WTC11 (cell line): ENCODE data around the gene SERGEF. TPM values are rescaled to one million over a fixed set of nuclear protein-coding genes. Genes with fewer than 3 reads are reported as not detected.

Experiments used
- ATAC-seq: fragments of 200-7000 bp; cut with Tn5 transposase; 2 replicates; pipeline ENCODE4 v1.10.0; 2021; ENCODE audit warnings: mild to moderate bottlenecking, moderate library complexity
- CTCF ChIA-PET: fragments of 300-600 bp; sonication (Branson Sonifier 250); formaldehyde crosslinking; loops from one replicate; lab custom pipeline; 2021; ENCODE audit warnings: antibody characterized with exemption; lab: Charles Lee
- POLR2A ChIA-PET: fragments of 350-600 bp; sonication (Branson Sonifier 250); formaldehyde crosslinking; loops from one replicate; lab custom pipeline; 2021; ENCODE audit warnings: antibody characterized with exemption; lab: Charles Lee
- DNase-seq: peaks from one replicate; pipeline ENCODE4 v3.0.0; 2021; ENCODE audit warnings: low spot score
- H3K27ac Mint-ChIP-seq: 2 replicates; pipeline ENCODE4 v1.8.0; 2021; ENCODE audit warnings: mixed read lengths
- H3K27me3 Mint-ChIP-seq: 2 replicates; pipeline ENCODE4 v1.8.0; 2021; ENCODE audit warnings: low read depth, mild to moderate bottlenecking, moderate library complexity, mixed read lengths
- H3K36me3 Mint-ChIP-seq: 2 replicates; pipeline ENCODE4 v1.8.0; 2021; ENCODE audit warnings: mixed read lengths
- H3K4me1 Mint-ChIP-seq: 2 replicates; pipeline ENCODE4 v1.8.0; 2022; ENCODE audit warnings: mixed read lengths
- H3K4me3 Mint-ChIP-seq: 2 replicates; pipeline ENCODE4 v1.8.0; 2021; ENCODE audit warnings: mild to moderate bottlenecking, moderate library complexity, mixed read lengths
- H3K9me3 Mint-ChIP-seq: 2 replicates; pipeline ENCODE4 v1.8.0; 2021; ENCODE audit warnings: mixed read lengths
- ATF1 ChIP-seq: sonication (generic); formaldehyde crosslinking; IDR thresholded peaks from 2 replicates; pipeline ENCODE4 v1.8.1; 2023; ENCODE audit warnings: mild to moderate bottlenecking, moderate library complexity, missing genetic modification reagents
- CBFB ChIP-seq: sonication (generic); formaldehyde crosslinking; IDR thresholded peaks from 2 replicates; pipeline ENCODE4 v1.8.1; 2022; ENCODE audit warnings: mild to moderate bottlenecking, low read depth, missing genetic modification reagents
- CDX4 ChIP-seq: fragments of 250-450 bp; sonication (Bioruptor Pico); IDR thresholded peaks from 2 replicates; pipeline ENCODE4 v1.9.0; 2021; ENCODE audit warnings: moderate library complexity, mild to moderate bottlenecking, inconsistent platforms, borderline replicate concordance
- CREB1 ChIP-seq: sonication (generic); formaldehyde crosslinking; IDR thresholded peaks from 2 replicates; pipeline ENCODE4 v1.8.0; 2023; ENCODE audit warnings: mild to moderate bottlenecking, missing genetic modification reagents
- ETV6 ChIP-seq: sonication (generic); formaldehyde crosslinking; IDR thresholded peaks from 2 replicates; pipeline ENCODE4 v1.8.1; 2022; ENCODE audit warnings: mild to moderate bottlenecking, missing genetic modification reagents
- FOXP1 ChIP-seq: sonication (generic); formaldehyde crosslinking; IDR thresholded peaks from 2 replicates; pipeline ENCODE4 v1.8.0; 2022; ENCODE audit warnings: missing genetic modification reagents, mild to moderate bottlenecking, moderate library complexity, borderline replicate concordance
- JAZF1 ChIP-seq: fragments of 250-450 bp; sonication (Bioruptor Pico); IDR thresholded peaks from 2 replicates; pipeline ENCODE4 v1.9.0; 2021; ENCODE audit warnings: moderate library complexity, mild to moderate bottlenecking, inconsistent platforms
- NFE2L1 ChIP-seq: sonication (generic); formaldehyde crosslinking; IDR thresholded peaks from 2 replicates; pipeline ENCODE4 v1.8.1; 2023; ENCODE audit warnings: missing genetic modification reagents
- NFYB ChIP-seq: sonication (generic); formaldehyde crosslinking; conservative IDR thresholded peaks from 2 replicates; pipeline ENCODE4 v1.8.0; 2022; ENCODE audit warnings: low read depth, missing genetic modification reagents
- NR2C2 ChIP-seq: sonication (generic); formaldehyde crosslinking; IDR thresholded peaks from 2 replicates; pipeline ENCODE4 v1.8.0; 2022; ENCODE audit warnings: mild to moderate bottlenecking, missing genetic modification reagents
- NR3C1 ChIP-seq: sonication (generic); formaldehyde crosslinking; conservative IDR thresholded peaks from 2 replicates; pipeline ENCODE4 v1.8.1; 2023; ENCODE audit warnings: low read depth, mild to moderate bottlenecking, missing genetic modification reagents
- PRDM15 ChIP-seq: sonication (generic); formaldehyde crosslinking; IDR thresholded peaks from 2 replicates; pipeline ENCODE4 v1.8.0; 2022; ENCODE audit warnings: missing genetic modification reagents
- RORB ChIP-seq: fragments of 250-450 bp; sonication (Bioruptor Pico); IDR thresholded peaks from 2 replicates; pipeline ENCODE4 v1.9.0; 2021; ENCODE audit warnings: mild to moderate bottlenecking
- SMAD3 ChIP-seq: sonication (generic); formaldehyde crosslinking; IDR thresholded peaks from 2 replicates; pipeline ENCODE4 v1.8.0; 2022; ENCODE audit warnings: missing genetic modification reagents, mild to moderate bottlenecking, borderline replicate concordance
- SOX15 ChIP-seq: fragments of 250-450 bp; sonication (Bioruptor Pico); IDR thresholded peaks from 2 replicates; pipeline ENCODE4 v1.9.0; 2021; ENCODE audit warnings: mild to moderate bottlenecking
- TP53 ChIP-seq: sonication (generic); formaldehyde crosslinking; IDR thresholded peaks from 2 replicates; pipeline ENCODE4 v1.8.1; 2023; ENCODE audit warnings: mild to moderate bottlenecking, missing genetic modification reagents
- ZBTB21 ChIP-seq: sonication (generic); formaldehyde crosslinking; IDR thresholded peaks from 2 replicates; pipeline ENCODE4 v1.8.1; 2023; ENCODE audit warnings: mild to moderate bottlenecking, missing genetic modification reagents, borderline replicate concordance
- ZNF219 ChIP-seq: sonication (generic); formaldehyde crosslinking; IDR thresholded peaks from 2 replicates; pipeline ENCODE4 v1.8.0; 2023; ENCODE audit warnings: missing genetic modification reagents, mild to moderate bottlenecking, borderline replicate concordance
- ZNF232 ChIP-seq: sonication (generic); formaldehyde crosslinking; IDR thresholded peaks from 2 replicates; pipeline ENCODE4 v1.8.0; 2022; ENCODE audit warnings: mild to moderate bottlenecking, missing genetic modification reagents
- total RNA-seq: library from RNA; stranded (reverse); gene quantifications from 3 replicates; pipeline ENCODE4 v1.2.3, GENCODE V29; 2021
- TF ChIP-seq, protein P1 (sequence below): sonication (generic); formaldehyde crosslinking; IDR thresholded peaks from 2 replicates; pipeline ENCODE4 v1.8.1; 2022; ENCODE audit warnings: low read depth, missing genetic modification reagents, borderline replicate concordance
- TF ChIP-seq, protein P2 (sequence below): sonication (generic); formaldehyde crosslinking; IDR thresholded peaks from 2 replicates; pipeline ENCODE4 v1.8.1; 2023; ENCODE audit warnings: mild to moderate bottlenecking, missing genetic modification reagents, moderate library complexity
- TF ChIP-seq, protein P3 (sequence below): sonication (generic); formaldehyde crosslinking; IDR thresholded peaks from 2 replicates; pipeline ENCODE4 v1.8.0; 2022; ENCODE audit warnings: mild to moderate bottlenecking, missing genetic modification reagents

SERGEF gene
- total RNA-seq, 1 experiment from 2014 or later: 35.5 TPM

GRCh38 chr11:17852246-17852645, 160.6 kb downstream of the SERGEF start (continued):
- TF ChIP-seq, protein P1, sequence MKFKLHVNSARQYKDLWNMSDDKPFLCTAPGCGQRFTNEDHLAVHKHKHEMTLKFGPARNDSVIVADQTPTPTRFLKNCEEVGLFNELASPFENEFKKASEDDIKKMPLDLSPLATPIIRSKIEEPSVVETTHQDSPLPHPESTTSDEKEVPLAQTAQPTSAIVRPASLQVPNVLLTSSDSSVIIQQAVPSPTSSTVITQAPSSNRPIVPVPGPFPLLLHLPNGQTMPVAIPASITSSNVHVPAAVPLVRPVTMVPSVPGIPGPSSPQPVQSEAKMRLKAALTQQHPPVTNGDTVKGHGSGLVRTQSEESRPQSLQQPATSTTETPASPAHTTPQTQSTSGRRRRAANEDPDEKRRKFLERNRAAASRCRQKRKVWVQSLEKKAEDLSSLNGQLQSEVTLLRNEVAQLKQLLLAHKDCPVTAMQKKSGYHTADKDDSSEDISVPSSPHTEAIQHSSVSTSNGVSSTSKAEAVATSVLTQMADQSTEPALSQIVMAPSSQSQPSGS (CRISPR knock-in tag): no peak
- TF ChIP-seq, protein P2, sequence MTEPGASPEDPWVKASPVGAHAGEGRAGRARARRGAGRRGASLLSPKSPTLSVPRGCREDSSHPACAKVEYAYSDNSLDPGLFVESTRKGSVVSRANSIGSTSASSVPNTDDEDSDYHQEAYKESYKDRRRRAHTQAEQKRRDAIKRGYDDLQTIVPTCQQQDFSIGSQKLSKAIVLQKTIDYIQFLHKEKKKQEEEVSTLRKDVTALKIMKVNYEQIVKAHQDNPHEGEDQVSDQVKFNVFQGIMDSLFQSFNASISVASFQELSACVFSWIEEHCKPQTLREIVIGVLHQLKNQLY (CRISPR knock-in tag): no peak
- TF ChIP-seq ZNF232: no peak
- TF ChIP-seq, all 79 proteins: peak for 0

DNA sequence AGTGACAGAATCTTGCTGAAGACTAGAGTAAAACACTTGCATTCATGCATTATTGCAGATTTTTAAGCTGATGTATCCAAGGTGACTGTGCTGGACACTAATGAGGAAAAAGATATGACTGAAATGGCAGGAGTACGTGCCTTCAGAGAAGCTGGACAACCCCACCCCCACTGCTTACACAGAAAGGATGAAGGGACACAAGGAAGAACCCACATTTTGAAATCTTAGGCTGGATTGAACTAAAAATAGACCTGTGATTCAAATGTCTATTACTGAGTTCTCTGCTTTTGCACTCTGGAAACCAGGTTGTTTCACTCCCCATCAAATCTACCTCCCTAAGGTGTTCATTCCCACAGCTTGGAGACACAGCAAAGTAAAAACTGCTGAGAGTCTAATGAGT, 161.2 kb downstream of the SERGEF start:
- ATAC-seq: no peak
- H3K9me3 Mint-ChIP-seq: no peaks in the 10 kb centered on the region
- no peaks in the 10 kb centered on the region for H3K27me3 Mint-ChIP-seq
- CTCF ChIA-PET: interaction anchor here (1.1 to 2.8 kb wide), 2 partner anchors 13 to 54 kb away, joined by 3 to 13 read pairs; no protein-coding TSS in a partner anchor
- H3K27ac Mint-ChIP-seq: no peak overlapping the region
- no peaks in the 10 kb centered on the region; the same call in 1 of the 2 replicates for H3K4me1 Mint-ChIP-seq
- POLR2A ChIA-PET: no interaction called here
- TF ChIP-seq SOX15 (CRISPR knock-in tag) (no peak), CBFB (no peak), NFE2L1 (CRISPR knock-in tag) (no peak)
- DNase-seq: no peak
- H3K4me3 Mint-ChIP-seq: no peak overlapping the region
- no peaks in the 10 kb centered on the region for H3K36me3 Mint-ChIP-seq

- H3K36me3 Mint-ChIP-seq: no peaks in the 10 kb centered on the region
- DNase-seq (no peak), ATAC-seq (no peak)
- no peak overlapping the region for H3K27ac Mint-ChIP-seq
- no peaks in the 10 kb centered on the region for H3K9me3 Mint-ChIP-seq
- POLR2A ChIA-PET: no interaction called here
- no peaks in the 10 kb centered on the region for H3K27me3 Mint-ChIP-seq
- TF ChIP-seq ATF1 (CRISPR knock-in tag) (no peak), NR3C1 (CRISPR knock-in tag) (no peak), CREB1 (CRISPR knock-in tag) (no peak), FOXP1 (no peak), RORB (CRISPR knock-in tag) (no peak), PRDM15 (no peak), ZBTB21 (no peak), CDX4 (CRISPR knock-in tag) (no peak), ZNF219 (CRISPR knock-in tag) (no peak), NFYB (no peak), SMAD3 (no peak), TP53 (CRISPR knock-in tag) (no peak), NR2C2 (no peak), ETV6 (CRISPR knock-in tag) (no peak), ZNF232 (no peak), JAZF1 (CRISPR knock-in tag) (no peak)
- TF ChIP-seq, protein P3, sequence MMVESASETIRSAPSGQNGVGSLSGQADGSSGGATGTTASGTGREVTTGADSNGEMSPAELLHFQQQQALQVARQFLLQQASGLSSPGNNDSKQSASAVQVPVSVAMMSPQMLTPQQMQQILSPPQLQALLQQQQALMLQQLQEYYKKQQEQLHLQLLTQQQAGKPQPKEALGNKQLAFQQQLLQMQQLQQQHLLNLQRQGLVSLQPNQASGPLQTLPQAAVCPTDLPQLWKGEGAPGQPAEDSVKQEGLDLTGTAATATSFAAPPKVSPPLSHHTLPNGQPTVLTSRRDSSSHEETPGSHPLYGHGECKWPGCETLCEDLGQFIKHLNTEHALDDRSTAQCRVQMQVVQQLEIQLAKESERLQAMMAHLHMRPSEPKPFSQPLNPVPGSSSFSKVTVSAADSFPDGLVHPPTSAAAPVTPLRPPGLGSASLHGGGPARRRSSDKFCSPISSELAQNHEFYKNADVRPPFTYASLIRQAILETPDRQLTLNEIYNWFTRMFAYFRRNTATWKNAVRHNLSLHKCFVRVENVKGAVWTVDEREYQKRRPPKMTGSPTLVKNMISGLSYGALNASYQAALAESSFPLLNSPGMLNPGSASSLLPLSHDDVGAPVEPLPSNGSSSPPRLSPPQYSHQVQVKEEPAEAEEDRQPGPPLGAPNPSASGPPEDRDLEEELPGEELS (CRISPR knock-in tag): no peak
- TF ChIP-seq, all 79 proteins: peak for 0
- no peak overlapping the region for H3K4me3 Mint-ChIP-seq
- CTCF ChIA-PET: interaction anchor here (0.8 to 6.2 kb wide), 7 partner anchors 14 to 128 kb away, joined by 3 to 29 read pairs (median 3); no protein-coding TSS in a partner anchor
- no peaks in the 10 kb centered on the region; the same call in 1 of the 2 replicates for H3K4me1 Mint-ChIP-seq
These were observed 162.5 kb downstream of the SERGEF start for GRCh38 chr11:17850336-17850735.
